OCI-LY3 (cell line): ENCODE data around the gene ZNF606.
"Not testable (repeated sequence)": the region's sequence is repeated elsewhere in the genome, so short reads cannot be mapped to it uniquely, and the experiment has no call there.

ENCODE experiments used
- H2AFZ ChIP-seq: fragments of 200-600, 300-600 bp; shearing (Covaris generic); 2 replicates; pipeline ENCODE4 v1.6.0; 2014; ENCODE audit warnings: antibody characterized with exemption, low read depth, low read length
- H3K27ac ChIP-seq: fragments of 200-600, 300-600 bp; sonication (generic); 2 replicates; pipeline ENCODE4 v1.5.1; 2014; ENCODE audit warnings: mild to moderate bottlenecking, low read length, moderate library complexity, mixed read lengths
- H3K27me3 ChIP-seq: fragments of 200-600, 300-600 bp; sonication (generic); 2 replicates; pipeline ENCODE4 v1.6.1; 2014; ENCODE audit warnings: low read depth, low read length, mixed read lengths
- H3K36me3 ChIP-seq: fragments of 200-600, 300-600 bp; sonication (generic); replicated peaks from 2 replicates; pipeline ENCODE3; 2014; ENCODE audit warnings: low read depth, low read length, mixed read lengths
- H3K4me1 ChIP-seq: fragments of 300-600, 200-600 bp; sonication (generic); 2 replicates; pipeline ENCODE4 v1.6.1; 2014; ENCODE audit warnings: low read length, mixed read lengths
- H3K4me2 ChIP-seq: fragments of 200-600, 300-600 bp; sonication (generic); 2 replicates; pipeline ENCODE4 v1.6.1; 2014; ENCODE audit warnings: low read length, mixed read lengths
- H3K4me3 ChIP-seq: fragments of 300-600, 200-600 bp; sonication (generic); 2 replicates; pipeline ENCODE4 v1.5.1; 2014; ENCODE audit warnings: antibody characterized with exemption, mild to moderate bottlenecking, low read length, moderate library complexity
- H3K79me2 ChIP-seq: fragments of 300-600, 200-600 bp; shearing (Covaris generic); 2 replicates; pipeline ENCODE4 v1.6.1; 2014; ENCODE audit warnings: mild to moderate bottlenecking, low read length, mixed read lengths
- H3K9ac ChIP-seq: fragments of 300-600, 200-600 bp; shearing (Covaris generic); 2 replicates; pipeline ENCODE4 v1.6.0; 2014; ENCODE audit warnings: mild to moderate bottlenecking, low read length, moderate library complexity
- H3K9me3 ChIP-seq: fragments of 200-600, 300-600 bp; shearing (Covaris generic); 2 replicates; pipeline ENCODE4 v1.6.1; 2014; ENCODE audit warnings: low read length, mixed read lengths; ENCODE audit not compliant: insufficient read depth
- H4K20me1 ChIP-seq: fragments of 200-600, 300-600 bp; sonication (generic); 2 replicates; pipeline ENCODE4 v1.6.1; 2016; ENCODE audit warnings: low read length, mixed read lengths; ENCODE audit not compliant: insufficient read depth
- EZH2phosphoT487 ChIP-seq: fragments of 200-600 bp; shearing (Covaris generic); IDR thresholded peaks from 2 replicates; pipeline ENCODE4 v1.6.1; 2018; ENCODE audit warnings: antibody characterized with exemption, mixed run types, low read depth
- TF ChIP-seq, protein P1 (sequence below): fragments of 200-600, 300-600 bp; sonication (generic); IDR thresholded peaks from 2 replicates; pipeline ENCODE4 v1.5.1; 2014; ENCODE audit warnings: antibody characterized with exemption, low read length, low read depth

Gene ZNF606

DNA sequence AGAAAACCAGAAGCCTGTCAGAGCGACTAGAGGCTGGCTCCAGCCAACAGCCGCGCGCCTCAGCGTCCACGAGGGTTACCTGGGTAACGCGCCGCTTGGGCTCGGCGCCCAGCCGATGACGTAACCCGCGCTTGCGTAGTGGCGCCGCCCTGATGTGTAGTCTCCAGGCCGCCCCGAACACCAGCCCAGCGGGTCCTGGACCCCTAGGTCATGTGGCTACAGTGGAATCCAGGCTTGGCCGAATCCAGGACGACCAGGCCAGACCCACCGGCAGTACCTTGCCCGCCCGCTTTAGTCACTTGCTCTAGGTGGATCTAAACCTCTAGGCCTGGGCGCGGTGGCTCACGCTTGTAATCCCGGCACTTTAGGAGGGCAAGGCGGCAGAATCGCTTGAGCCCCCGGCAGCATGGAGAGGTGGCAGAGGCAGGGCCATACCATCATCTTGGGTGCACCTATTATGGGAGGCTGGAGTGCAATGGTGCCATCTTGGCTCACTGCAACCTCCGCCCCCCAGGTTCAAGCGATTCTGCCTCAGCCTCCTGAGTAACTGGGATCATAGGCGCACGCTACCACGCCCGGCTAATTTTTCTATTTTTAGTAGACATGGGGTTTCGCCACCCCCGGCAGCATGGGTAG, 7.2 kb upstream of the ZNF606 start:
- TF ChIP-seq, protein P1, sequence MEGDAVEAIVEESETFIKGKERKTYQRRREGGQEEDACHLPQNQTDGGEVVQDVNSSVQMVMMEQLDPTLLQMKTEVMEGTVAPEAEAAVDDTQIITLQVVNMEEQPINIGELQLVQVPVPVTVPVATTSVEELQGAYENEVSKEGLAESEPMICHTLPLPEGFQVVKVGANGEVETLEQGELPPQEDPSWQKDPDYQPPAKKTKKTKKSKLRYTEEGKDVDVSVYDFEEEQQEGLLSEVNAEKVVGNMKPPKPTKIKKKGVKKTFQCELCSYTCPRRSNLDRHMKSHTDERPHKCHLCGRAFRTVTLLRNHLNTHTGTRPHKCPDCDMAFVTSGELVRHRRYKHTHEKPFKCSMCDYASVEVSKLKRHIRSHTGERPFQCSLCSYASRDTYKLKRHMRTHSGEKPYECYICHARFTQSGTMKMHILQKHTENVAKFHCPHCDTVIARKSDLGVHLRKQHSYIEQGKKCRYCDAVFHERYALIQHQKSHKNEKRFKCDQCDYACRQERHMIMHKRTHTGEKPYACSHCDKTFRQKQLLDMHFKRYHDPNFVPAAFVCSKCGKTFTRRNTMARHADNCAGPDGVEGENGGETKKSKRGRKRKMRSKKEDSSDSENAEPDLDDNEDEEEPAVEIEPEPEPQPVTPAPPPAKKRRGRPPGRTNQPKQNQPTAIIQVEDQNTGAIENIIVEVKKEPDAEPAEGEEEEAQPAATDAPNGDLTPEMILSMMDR, result no peak
- no peak for TF ChIP-seq EZH2phosphoT487
- Histone ChIP-seq H4K20me1 (no peaks in the 10 kb centered on the region), H3K4me1 (no peaks in the 10 kb centered on the region), H3K36me3 (peaks cover 19% of the 10 kb centered on the region), H3K27me3 (no peaks in the 10 kb centered on the region), H3K4me2 (no peak overlapping the region), H3K9me3 (peaks cover 39% of the 10 kb centered on the region), H3K79me2 (no peaks in the 10 kb centered on the region), H3K27ac (no peak overlapping the region), H3K4me3 (no peak overlapping the region), H2AFZ (no peak overlapping the region), H3K9ac (no peak overlapping the region)

DNA sequence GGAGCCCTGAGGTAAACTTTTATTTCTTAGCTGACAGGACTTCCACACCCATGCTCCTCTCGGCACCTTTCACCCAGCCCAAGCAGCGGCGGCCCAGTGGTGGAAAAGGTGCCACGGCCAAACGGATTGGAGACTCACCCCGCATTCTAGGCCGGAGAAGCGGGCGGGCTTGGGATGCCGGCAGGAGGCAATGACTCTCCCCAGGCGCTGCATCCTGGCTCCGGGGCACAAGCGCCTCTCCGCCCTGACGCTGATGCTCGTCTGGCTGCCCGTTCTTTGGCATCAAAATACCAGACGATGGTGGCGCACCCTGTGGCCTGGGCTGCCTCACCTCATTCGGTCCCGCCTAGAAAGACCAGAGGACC, 6.7 kb upstream of the ZNF606 start:
- Histone ChIP-seq H3K4me3 (no peak overlapping the region), H4K20me1 (no peaks in the 10 kb centered on the region), H3K4me2 (no peak overlapping the region), H3K27ac (no peak overlapping the region), H3K9me3 (peaks cover 40% of the 10 kb centered on the region), H3K36me3 (peaks cover 24% of the 10 kb centered on the region), H3K4me1 (no peaks in the 10 kb centered on the region), H3K9ac (no peak overlapping the region), H3K27me3 (no peaks in the 10 kb centered on the region), H2AFZ (no peak overlapping the region), H3K79me2 (no peaks in the 10 kb centered on the region)
- TF ChIP-seq, protein P1, result no peak
- TF ChIP-seq EZH2phosphoT487, result no peak

DNA sequence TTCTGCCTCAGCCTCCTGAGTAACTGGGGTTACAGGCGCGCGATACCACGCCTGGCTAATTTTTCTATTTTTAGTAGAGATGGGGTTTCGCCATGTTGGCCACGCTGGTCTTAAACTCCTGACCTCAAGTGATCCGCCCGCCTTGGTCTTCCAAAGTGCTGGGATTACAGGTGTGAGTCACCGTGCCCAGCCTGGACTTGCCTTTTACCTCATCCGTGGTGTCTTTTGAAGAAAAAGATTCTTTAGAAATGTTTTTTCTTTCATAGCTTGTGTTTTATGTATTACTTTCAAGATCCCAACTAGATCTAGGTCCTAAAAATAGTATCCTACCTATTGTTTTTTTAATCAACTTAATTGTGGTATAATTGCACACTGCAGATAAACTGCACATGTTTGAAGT, 6.3 kb upstream of the ZNF606 start:
- not testable (repeated sequence) for H3K79me2 ChIP-seq, H3K4me2 ChIP-seq, H3K9ac ChIP-seq, H2AFZ ChIP-seq, H3K4me3 ChIP-seq, H4K20me1 ChIP-seq, H3K27me3 ChIP-seq, H3K27ac ChIP-seq, H3K4me1 ChIP-seq
- peaks cover 27% of the 10 kb centered on the region for H3K36me3 ChIP-seq
- H3K9me3 ChIP-seq, result peaks cover 44% of the 10 kb centered on the region

DNA sequence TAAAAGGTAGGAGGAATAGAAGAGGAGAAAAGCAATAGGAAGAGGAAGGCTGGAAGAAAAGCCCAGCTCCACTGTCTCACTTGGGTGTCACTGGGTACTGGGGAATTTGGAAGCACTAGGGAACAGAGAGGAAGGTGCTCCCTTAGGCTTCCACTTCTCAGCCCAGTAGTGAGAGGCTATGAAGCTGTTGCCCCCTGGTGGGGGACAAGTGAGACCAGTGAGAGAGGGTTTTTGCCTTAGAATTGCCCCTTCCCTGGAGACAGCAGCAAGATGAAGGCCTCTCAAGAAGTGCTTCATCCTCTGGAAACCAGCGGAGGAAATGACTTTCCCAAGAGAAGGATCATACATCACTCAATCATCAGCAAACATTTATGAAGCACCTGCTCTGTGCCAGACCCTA, 4.7 kb upstream of the ZNF606 start:
- Histone ChIP-seq H3K4me1 (peaks cover 4% of the 10 kb centered on the region; the same call in 1 of the 2 replicates), H4K20me1 (no peaks in the 10 kb centered on the region), H3K9me3 (peaks cover 46% of the 10 kb centered on the region), H3K27me3 (no peaks in the 10 kb centered on the region), H3K36me3 (peaks cover 36% of the 10 kb centered on the region), H3K9ac (no peak overlapping the region), H2AFZ (no peak overlapping the region), H3K4me3 (no peak overlapping the region), H3K4me2 (no peak overlapping the region), H3K79me2 (peaks cover under 1% of the 10 kb centered on the region; the same call in 1 of the 2 replicates), H3K27ac (no peak overlapping the region)
- no peak for TF ChIP-seq EZH2phosphoT487
- TF ChIP-seq, protein P1, result peak; percentile 8; the same call in 1 of the 2 replicates
